GM23338 (cell line): ENCODE measurements around the gene TLR1. TPM values are rescaled to one million over a fixed set of nuclear protein-coding genes. Genes with fewer than 3 reads are reported as not detected.

ENCODE experiments used
- ATAC-seq: fragments of 200-7000 bp; cut with Tn5 transposase; 3 replicates; pipeline ENCODE4 v1.9.1; 2020
- DNase-seq: peaks from one replicate; pipeline ENCODE4 v3.0.0-alpha.2; 2015; ENCODE audit warnings: low spot score
- H2AFZ ChIP-seq: fragments of 200-600 bp; sonication (generic); 2 replicates; pipeline ENCODE4 v1.8.0; 2016; ENCODE audit warnings: antibody characterized with exemption, mild to moderate bottlenecking, moderate library complexity
- H3F3A ChIP-seq: fragments of 200-600 bp; sonication (generic); replicated peaks from 2 replicates; pipeline ENCODE4 v1.8.0; 2017; ENCODE audit warnings: antibody characterized with exemption, mixed run types, low read depth
- H3K27ac ChIP-seq: fragments of 200-600 bp; sonication (generic); 2 replicates; pipeline ENCODE4 v1.6.1; 2016; ENCODE audit warnings: low read depth
- H3K27me3 ChIP-seq: fragments of 200-600 bp; sonication (generic); 2 replicates; pipeline ENCODE4 v1.8.0; 2016; ENCODE audit warnings: mild to moderate bottlenecking, mixed run types, moderate library complexity; ENCODE audit not compliant: insufficient read depth
- H3K36me3 ChIP-seq: fragments of 200-600 bp; sonication (generic); 2 replicates; pipeline ENCODE4 v1.8.0; 2016; ENCODE audit warnings: mild to moderate bottlenecking; ENCODE audit not compliant: insufficient read depth
- H3K4me1 ChIP-seq: fragments of 200-600 bp; sonication (generic); 2 replicates; pipeline ENCODE4 v1.8.0; 2016; ENCODE audit warnings: mild to moderate bottlenecking, moderate library complexity; ENCODE audit not compliant: insufficient read depth
- H3K4me2 ChIP-seq: fragments of 200-600 bp; sonication (generic); 2 replicates; pipeline ENCODE4 v1.7.1; 2017; ENCODE audit warnings: mixed run types
- H3K4me3 ChIP-seq: fragments of 200-600 bp; sonication (generic); 2 replicates; pipeline ENCODE4 v1.6.1; 2016; ENCODE audit warnings: mixed run types
- H3K79me2 ChIP-seq: fragments of 200-600 bp; sonication (generic); replicated peaks from 2 replicates; pipeline ENCODE4 v1.8.0; 2017; ENCODE audit warnings: mild to moderate bottlenecking; ENCODE audit not compliant: insufficient read depth
- H3K9me2 ChIP-seq: fragments of 200-600 bp; sonication (generic); 2 replicates; pipeline ENCODE4 v1.8.0; 2017; ENCODE audit not compliant: insufficient read depth
- H4K20me1 ChIP-seq: fragments of 200-600 bp; sonication (generic); replicated peaks from 2 replicates; pipeline ENCODE4 v1.8.0; 2017; ENCODE audit warnings: mild to moderate bottlenecking; ENCODE audit not compliant: insufficient read depth
- H3K27ac Mint-ChIP-seq: 2 replicates; pipeline ENCODE4 v1.8.0; 2020; ENCODE audit warnings: inconsistent platforms, mild to moderate bottlenecking, moderate library complexity, mixed read lengths
- H3K27me3 Mint-ChIP-seq: 3 replicates; pipeline ENCODE4 v1.8.0; 2022; ENCODE audit warnings: low read depth, mild to moderate bottlenecking, moderate library complexity, mixed read lengths, inconsistent platforms; ENCODE audit not compliant: insufficient read depth, poor library complexity
- H3K36me3 Mint-ChIP-seq: 3 replicates; pipeline ENCODE4 v1.8.0; 2021; ENCODE audit warnings: low read depth, mild to moderate bottlenecking, inconsistent platforms, moderate library complexity, mixed read lengths
- H3K4me1 Mint-ChIP-seq: 3 replicates; pipeline ENCODE4 v1.8.0; 2020; ENCODE audit warnings: mild to moderate bottlenecking, inconsistent platforms, mixed read lengths
- H3K4me3 Mint-ChIP-seq: 3 replicates; pipeline ENCODE4 v1.8.0; 2021; ENCODE audit warnings: moderate library complexity, mild to moderate bottlenecking, inconsistent platforms, mixed read lengths
- H3K9me3 Mint-ChIP-seq: 3 replicates; pipeline ENCODE4 v1.8.0; 2020; ENCODE audit warnings: moderate library complexity, mild to moderate bottlenecking, inconsistent platforms, mixed read lengths
- CREB1 ChIP-seq: fragments of 250-450 bp; sonication (Bioruptor Pico); IDR thresholded peaks from 2 replicates; pipeline ENCODE4 v1.5.0; 2020; ENCODE audit warnings: low read depth, mild to moderate bottlenecking, moderate library complexity
- CTCF ChIP-seq, 2 experiments: fragments of 200-600 bp in 1 of 2; sonication (generic) in 1 of 2; conservative IDR thresholded peaks; 2 replicates each; pipeline versions ENCODE4 v1.5.1 to v1.6.1; 2016 to 2017; ENCODE audit warnings: antibody characterized with exemption in 2 of 2, low read depth in 2 of 2, mild to moderate bottlenecking in 2 of 2, moderate library complexity in 1 of 2
- EZH2 ChIP-seq: fragments of 200-600 bp; sonication (generic); IDR thresholded peaks from one replicate; pipeline ENCODE4 v1.8.0; 2017; ENCODE audit warnings: antibody characterized with exemption, mild to moderate bottlenecking, low read depth; ENCODE audit not compliant: unreplicated experiment
- EZH2phosphoT487 ChIP-seq: fragments of 200-600 bp; sonication (generic); IDR thresholded peaks from one replicate; pipeline ENCODE4 v1.8.1; 2018; ENCODE audit warnings: antibody characterized with exemption; ENCODE audit not compliant: unreplicated experiment
- NANOG ChIP-seq: IDR thresholded peaks from 2 replicates; pipeline ENCODE4 v1.6.1; 2016; ENCODE audit warnings: antibody characterized with exemption, borderline replicate concordance
- POLR2AphosphoS5 ChIP-seq: IDR thresholded peaks from 2 replicates; pipeline ENCODE4 v1.6.1; 2016; ENCODE audit warnings: antibody characterized with exemption, low read depth
- STAT1 ChIP-seq: IDR thresholded peaks from one replicate; pipeline ENCODE4 v1.6.1; 2016; ENCODE audit warnings: antibody characterized with exemption; ENCODE audit not compliant: unreplicated experiment
- ZNF114 ChIP-seq: fragments of 250-450 bp; sonication (Bioruptor Pico); IDR thresholded peaks from 2 replicates; pipeline ENCODE4 v1.5.0; 2020; ENCODE audit warnings: mild to moderate bottlenecking, moderate library complexity
- ZNF331 ChIP-seq: fragments of 250-450 bp; sonication (Bioruptor Pico); IDR thresholded peaks from 2 replicates; pipeline ENCODE4 v1.5.0; 2020; ENCODE audit warnings: low read depth, mild to moderate bottlenecking, moderate library complexity
- ZNF462 ChIP-seq: fragments of 250-450 bp; sonication (Bioruptor Pico); IDR thresholded peaks from 2 replicates; pipeline ENCODE4 v1.5.0; 2020; ENCODE audit warnings: mild to moderate bottlenecking, moderate library complexity
- polyA plus RNA-seq: library from polyadenylated mRNA; unstranded; fragments of >200 nt; fragmentation: Nextera tagmentation; extraction: Ambion mirVana; gene quantifications from 2 replicates; pipeline ENCODE4 v1.2.1, GENCODE V29; 2016
- total RNA-seq: library from RNA; depleted of rRNA; stranded (reverse); fragments of >200 nt; shearing (Covaris generic); gene quantifications from 2 replicates; pipeline ENCODE4 v1.2.3, GENCODE V29; 2014
- TF ChIP-seq, protein P1 (sequence below): IDR thresholded peaks from one replicate; pipeline ENCODE4 v1.6.1; 2018; ENCODE audit warnings: antibody characterized with exemption; ENCODE audit not compliant: unreplicated experiment
- TF ChIP-seq, protein P2 (sequence below): IDR thresholded peaks from 2 replicates; pipeline ENCODE4 v1.6.1; 2016; ENCODE audit warnings: antibody characterized with exemption

TLR1 gene
- total and polyA plus RNA-seq, 2 experiments from 2014 or later = 0.07 TPM; not detected in 1

- Mint-ChIP-seq H3K4me3 (no peak overlapping the region), H3K27ac (no peak overlapping the region), H3K36me3 (peaks cover 7% of the 10 kb centered on the region; the same call in 2 of the 3 replicates), H3K4me1 (no peaks in the 10 kb centered on the region), H3K27me3 (no peaks in the 10 kb centered on the region), H3K9me3 (peaks cover 14% of the 10 kb centered on the region)
- no peak for TF ChIP-seq CREB1
- TF ChIP-seq ZNF114 (CRISPR knock-in tag) = no peak
- TF ChIP-seq EZH2phosphoT487 = no peak
- TF ChIP-seq, protein P1, sequence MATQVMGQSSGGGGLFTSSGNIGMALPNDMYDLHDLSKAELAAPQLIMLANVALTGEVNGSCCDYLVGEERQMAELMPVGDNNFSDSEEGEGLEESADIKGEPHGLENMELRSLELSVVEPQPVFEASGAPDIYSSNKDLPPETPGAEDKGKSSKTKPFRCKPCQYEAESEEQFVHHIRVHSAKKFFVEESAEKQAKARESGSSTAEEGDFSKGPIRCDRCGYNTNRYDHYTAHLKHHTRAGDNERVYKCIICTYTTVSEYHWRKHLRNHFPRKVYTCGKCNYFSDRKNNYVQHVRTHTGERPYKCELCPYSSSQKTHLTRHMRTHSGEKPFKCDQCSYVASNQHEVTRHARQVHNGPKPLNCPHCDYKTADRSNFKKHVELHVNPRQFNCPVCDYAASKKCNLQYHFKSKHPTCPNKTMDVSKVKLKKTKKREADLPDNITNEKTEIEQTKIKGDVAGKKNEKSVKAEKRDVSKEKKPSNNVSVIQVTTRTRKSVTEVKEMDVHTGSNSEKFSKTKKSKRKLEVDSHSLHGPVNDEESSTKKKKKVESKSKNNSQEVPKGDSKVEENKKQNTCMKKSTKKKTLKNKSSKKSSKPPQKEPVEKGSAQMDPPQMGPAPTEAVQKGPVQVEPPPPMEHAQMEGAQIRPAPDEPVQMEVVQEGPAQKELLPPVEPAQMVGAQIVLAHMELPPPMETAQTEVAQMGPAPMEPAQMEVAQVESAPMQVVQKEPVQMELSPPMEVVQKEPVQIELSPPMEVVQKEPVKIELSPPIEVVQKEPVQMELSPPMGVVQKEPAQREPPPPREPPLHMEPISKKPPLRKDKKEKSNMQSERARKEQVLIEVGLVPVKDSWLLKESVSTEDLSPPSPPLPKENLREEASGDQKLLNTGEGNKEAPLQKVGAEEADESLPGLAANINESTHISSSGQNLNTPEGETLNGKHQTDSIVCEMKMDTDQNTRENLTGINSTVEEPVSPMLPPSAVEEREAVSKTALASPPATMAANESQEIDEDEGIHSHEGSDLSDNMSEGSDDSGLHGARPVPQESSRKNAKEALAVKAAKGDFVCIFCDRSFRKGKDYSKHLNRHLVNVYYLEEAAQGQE = no peak
- no peak for TF ChIP-seq STAT1
- TF ChIP-seq CTCF (conservative IDR thresholded peaks at IDR 0.05; ENCODE audit: low read depth in 2 of 2) = no peak
- TF ChIP-seq, protein P2, sequence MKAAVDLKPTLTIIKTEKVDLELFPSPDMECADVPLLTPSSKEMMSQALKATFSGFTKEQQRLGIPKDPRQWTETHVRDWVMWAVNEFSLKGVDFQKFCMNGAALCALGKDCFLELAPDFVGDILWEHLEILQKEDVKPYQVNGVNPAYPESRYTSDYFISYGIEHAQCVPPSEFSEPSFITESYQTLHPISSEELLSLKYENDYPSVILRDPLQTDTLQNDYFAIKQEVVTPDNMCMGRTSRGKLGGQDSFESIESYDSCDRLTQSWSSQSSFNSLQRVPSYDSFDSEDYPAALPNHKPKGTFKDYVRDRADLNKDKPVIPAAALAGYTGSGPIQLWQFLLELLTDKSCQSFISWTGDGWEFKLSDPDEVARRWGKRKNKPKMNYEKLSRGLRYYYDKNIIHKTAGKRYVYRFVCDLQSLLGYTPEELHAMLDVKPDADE = no peak
- TF ChIP-seq ZNF462 (CRISPR knock-in tag) = no peak
- TF ChIP-seq NANOG = no peak
- no peak for TF ChIP-seq POLR2AphosphoS5
- TF ChIP-seq EZH2 = no peak
- no peak for TF ChIP-seq ZNF331 (CRISPR knock-in tag)
- H3K27ac ChIP-seq = no peak overlapping the region
- H3K4me1 ChIP-seq = no peaks in the 10 kb centered on the region
- H3K36me3 ChIP-seq = no peaks in the 10 kb centered on the region
- H4K20me1 ChIP-seq = no peaks in the 10 kb centered on the region
- H3K4me2 ChIP-seq = no peak overlapping the region
- H3K9me2 ChIP-seq = peaks cover 5% of the 10 kb centered on the region; the same call in 1 of the 2 replicates
- H3K27me3 ChIP-seq = no peaks in the 10 kb centered on the region
- no peak for ATAC-seq
- DNase-seq = no peak
- H2AFZ ChIP-seq = no peak overlapping the region
- H3F3A ChIP-seq = no peaks in the 10 kb centered on the region
- no peaks in the 10 kb centered on the region for H3K79me2 ChIP-seq
- no peak overlapping the region for H3K4me3 ChIP-seq
Observed at GRCh38 chr4:38823766-38824165, 19.2 kb upstream of the TLR1 start.
